ENCODE data around the gene PARVA. TPM values are rescaled to one million over a fixed set of nuclear protein-coding genes. Genes with fewer than 3 reads are reported as not detected.
"Not testable (repeated sequence)": the region's sequence is repeated elsewhere in the genome, so short reads cannot be mapped to it uniquely, and the experiment has no call there.

PARVA gene
- total and polyA plus RNA-seq, 3 experiments from 2014 or later: 0.07 to 0.59 (median 0.18) TPM

DNA sequence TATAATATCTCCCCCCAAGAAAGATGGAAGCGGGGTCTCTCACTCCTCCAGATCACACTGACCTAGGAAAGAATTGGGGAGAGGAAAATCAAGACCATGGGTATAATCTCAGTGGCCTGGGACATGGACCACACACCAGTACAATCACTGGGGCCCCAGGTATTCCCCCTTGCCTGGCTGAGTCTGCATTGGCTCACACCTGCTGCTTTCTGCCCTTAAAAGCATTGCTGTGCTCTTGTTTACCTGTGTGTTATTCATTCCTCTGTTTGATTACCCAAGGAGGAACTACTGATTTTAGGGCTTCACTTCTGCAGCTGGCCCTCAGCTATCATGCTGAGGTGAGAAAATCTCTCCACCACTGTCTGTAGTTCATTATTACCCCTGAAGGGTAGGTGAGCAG lies 14.0 kb upstream of the PARVA start:
- Mint-ChIP-seq H3K27me3 (no peaks in the 10 kb centered on the region), H3K4me1 (peaks cover 67 to 75% (median 74%) of the 10 kb centered on the region in 3 donors), H3K9me3 (peaks cover 5 to 23% (median 13%) of the 10 kb centered on the region in 5 donors), H3K4me3 (peak overlapping the region in 6 of 7 donors; percentile 14 to 65 (median 60)), H3K27ac (peak overlapping the region; percentile 65 to 96 (median 90)), H3K36me3 (peaks cover 3 to 24% (median 5%) of the 10 kb centered on the region in 3 donors)
- H3K27ac ChIP-seq (ENCODE audit: low read depth, low read length): no peak overlapping the region
- no peaks in the 10 kb centered on the region for H3K27me3 ChIP-seq (ENCODE audit: insufficient read depth, low read length, poor library complexity, severe bottlenecking)
- H3K4me1 ChIP-seq (ENCODE audit: insufficient read depth, low read length): peaks cover 49% of the 10 kb centered on the region
- CTCF ChIA-PET: interaction anchor here (1.3 kb wide), 1 partner anchor 32 kb away, joined by 7 read pairs; no protein-coding TSS in a partner anchor
- no peak overlapping the region for H3K4me3 ChIP-seq (ENCODE audit: low read length)
- no peaks in the 10 kb centered on the region for H3K9me3 ChIP-seq (ENCODE audit: low read length)
- POLR2A ChIA-PET: interaction anchor here (1.2 kb wide), 1 partner anchor 14 kb away, joined by 4 read pairs; the partner anchor contains the start of gene PARVA
- H3K36me3 ChIP-seq (ENCODE audit: insufficient read depth, low read length): no peaks in the 10 kb centered on the region
- DNase-seq: no peak

DNA sequence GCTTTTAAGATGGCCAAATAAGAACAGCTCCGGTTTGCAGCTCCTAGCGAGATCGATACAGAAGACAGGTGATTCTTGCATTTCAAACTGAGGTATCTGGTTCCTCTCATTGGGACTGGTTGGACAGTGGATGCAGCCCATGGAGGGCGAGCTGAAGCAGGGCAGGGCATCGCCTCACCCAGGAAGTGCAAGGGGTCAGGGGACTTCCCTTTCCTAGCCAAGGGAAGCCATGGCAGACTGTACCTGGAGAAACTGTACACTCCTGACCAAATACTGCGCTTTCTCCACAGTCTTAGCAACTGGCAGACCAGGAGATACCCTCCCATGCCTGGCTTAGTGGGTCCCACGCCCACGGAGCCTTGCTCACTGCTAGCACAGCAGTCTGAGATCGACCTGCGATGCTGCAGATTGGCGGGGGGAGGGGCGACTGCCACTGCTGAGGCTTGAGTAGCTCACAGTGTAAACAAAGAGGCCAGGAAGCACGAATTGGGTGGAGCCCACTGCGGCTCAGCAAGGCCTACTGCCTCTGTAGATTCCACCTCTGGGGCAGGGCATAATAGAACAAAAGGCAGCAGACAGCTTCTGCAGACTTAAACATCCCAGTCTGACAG lies 11.3 kb upstream of the PARVA start:
- CTCF ChIA-PET: interaction anchor here (1.0 to 2.0 kb wide), 8 partner anchors 9 to 234 kb away, joined by 3 to 14 read pairs (median 6); partner anchors contain the start of gene PARVA
- peak overlapping the region; percentile 28 to 84 (median 61) for H3K4me3 Mint-ChIP-seq
- H3K27ac ChIP-seq (ENCODE audit: low read depth, low read length); H3K36me3 ChIP-seq (ENCODE audit: insufficient read depth, low read length); H3K27me3 ChIP-seq (ENCODE audit: insufficient read depth, low read length, poor library complexity, severe bottlenecking); H3K9me3 ChIP-seq (ENCODE audit: low read length); H3K27me3 Mint-ChIP-seq: not testable (repeated sequence)
- peaks cover 11 to 47% (median 29%) of the 10 kb centered on the region in 5 donors for H3K9me3 Mint-ChIP-seq
- POLR2A ChIA-PET: interaction anchor here (0.6 to 2.3 kb wide), 4 partner anchors 9 to 1508 kb away, joined by 3 to 8 read pairs (median 4); partner anchors contain the start of genes PARVA and ZBED5
- peak overlapping the region; percentile 79 to 93 (median 90) for H3K27ac Mint-ChIP-seq
- H3K4me1 Mint-ChIP-seq: peaks cover 63 to 67% (median 66%) of the 10 kb centered on the region in 3 donors
- Histone ChIP-seq H3K4me1 (ENCODE audit: insufficient read depth, low read length) (peaks cover 49% of the 10 kb centered on the region), H3K4me3 (ENCODE audit: low read length) (peak overlapping the region; percentile 48)
- DNase-seq: peak; percentile 10 to 84 (median 58)
- peaks cover 5 to 46% (median 5%) of the 10 kb centered on the region in 3 donors for H3K36me3 Mint-ChIP-seq

DNA sequence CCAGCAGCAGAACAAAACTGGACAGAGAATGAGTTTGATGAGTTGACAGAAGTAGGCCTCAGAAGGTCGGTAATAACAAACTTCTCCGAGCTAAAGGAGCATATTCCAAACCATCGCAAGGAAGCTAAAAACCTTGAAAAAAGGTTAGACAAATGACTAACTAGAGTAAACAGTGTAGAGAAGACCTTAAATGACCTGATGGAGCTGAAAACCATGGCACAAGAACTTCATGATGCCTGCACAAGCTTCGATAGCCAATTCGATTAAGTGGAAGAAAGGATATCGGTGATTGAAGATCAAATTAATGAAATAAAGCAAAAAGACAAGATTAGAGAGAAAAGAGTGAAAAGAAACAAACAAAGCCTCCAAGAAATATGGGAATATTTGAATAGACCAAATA lies 10.3 kb upstream of the PARVA start:
- peaks cover 5 to 49% (median 5%) of the 10 kb centered on the region in 3 donors for H3K36me3 Mint-ChIP-seq

DNA sequence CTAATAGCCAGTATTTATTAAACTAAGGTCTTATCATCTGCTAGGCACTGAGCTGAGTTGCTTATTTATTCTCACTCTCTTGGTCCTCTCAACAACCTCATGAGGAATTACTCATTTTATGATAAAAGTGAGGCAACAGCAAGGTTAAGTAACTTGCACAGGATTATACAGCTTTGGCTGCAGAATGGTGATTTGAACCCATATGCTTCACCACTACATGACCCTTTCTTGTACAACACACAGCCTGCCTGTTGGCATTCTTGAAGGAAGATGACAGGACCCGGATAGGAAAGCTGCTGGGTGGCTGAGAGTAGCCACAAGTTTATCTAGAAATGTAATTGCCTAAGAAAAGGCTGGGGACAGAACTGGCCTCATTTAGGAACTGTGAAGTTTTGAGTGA lies 5.3 kb upstream of the PARVA start:
- Mint-ChIP-seq H3K27ac (no peak overlapping the region), H3K9me3 (peaks cover 15 to 48% (median 25%) of the 10 kb centered on the region in 5 donors)

More for the DNA sequence above, 10.3 kb upstream of the PARVA start:
- not testable (repeated sequence) for DNase-seq; H3K9me3 ChIP-seq (ENCODE audit: low read length); H3K27me3 Mint-ChIP-seq; H3K36me3 ChIP-seq (ENCODE audit: insufficient read depth, low read length); H3K27me3 ChIP-seq (ENCODE audit: insufficient read depth, low read length, poor library complexity, severe bottlenecking); H3K27ac ChIP-seq (ENCODE audit: low read depth, low read length)
- Histone ChIP-seq H3K4me3 (ENCODE audit: low read length) (peak overlapping the region; percentile 42), H3K4me1 (ENCODE audit: insufficient read depth, low read length) (peaks cover 47% of the 10 kb centered on the region)
- H3K4me3 Mint-ChIP-seq: peak overlapping the region in 3 of 7 donors; percentile 35 to 78 (median 57)
- CTCF ChIA-PET: interaction anchor here (1.0 to 1.9 kb wide), 4 partner anchors 10 to 233 kb away, joined by 3 to 14 read pairs (median 7); partner anchors contain the start of gene PARVA
- POLR2A ChIA-PET: interaction anchor here (1.0 to 2.3 kb wide), 2 partner anchors 10 to 1509 kb away, joined by 3 to 8 read pairs; partner anchors contain the start of genes PARVA and ZBED5
- H3K27ac Mint-ChIP-seq: peak overlapping the region in 7 of 8 donors; percentile 1 to 92 (median 80)
- H3K4me1 Mint-ChIP-seq: peaks cover 53 to 57% (median 56%) of the 10 kb centered on the region in 3 donors
- H3K9me3 Mint-ChIP-seq: peaks cover 11 to 50% (median 32%) of the 10 kb centered on the region in 5 donors

DNA sequence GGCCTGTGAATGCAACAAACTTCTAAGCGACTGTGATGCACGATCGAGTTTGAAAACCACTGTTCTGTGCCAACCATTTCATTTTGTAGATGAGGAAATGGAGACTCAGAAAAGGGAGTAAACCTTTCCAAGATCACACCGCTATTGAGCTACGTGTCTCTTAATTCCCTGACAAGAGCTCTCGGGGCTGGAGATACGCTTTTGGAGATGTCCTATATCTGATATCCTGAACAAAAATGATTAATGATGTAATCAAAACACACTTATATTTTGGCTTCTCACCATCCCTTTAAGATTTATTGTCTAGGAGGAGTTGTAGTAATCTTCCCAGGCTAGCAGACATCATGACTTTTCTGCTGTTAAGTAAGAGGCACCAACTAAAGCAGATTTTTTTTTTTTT lies 1.7 kb upstream of the PARVA start:
- H3K4me3 Mint-ChIP-seq: peak overlapping the region in 2 of 7 donors; percentile 75 to 89
- Histone ChIP-seq H3K9me3 (ENCODE audit: low read length) (no peaks in the 10 kb centered on the region), H3K27ac (ENCODE audit: low read depth, low read length) (no peak overlapping the region), H3K36me3 (ENCODE audit: insufficient read depth, low read length) (no peaks in the 10 kb centered on the region), H3K4me1 (ENCODE audit: insufficient read depth, low read length) (no peaks in the 10 kb centered on the region), H3K4me3 (ENCODE audit: low read length) (no peak overlapping the region), H3K27me3 (ENCODE audit: insufficient read depth, low read length, poor library complexity, severe bottlenecking) (no peaks in the 10 kb centered on the region)
- peaks cover 0 to 10% (median 0%) of the 10 kb centered on the region in 3 donors for H3K36me3 Mint-ChIP-seq
- H3K27ac Mint-ChIP-seq: peak overlapping the region in 1 of 8 donors; percentile 77
- peaks cover 3 to 15% (median 5%) of the 10 kb centered on the region in 5 donors for H3K9me3 Mint-ChIP-seq
- POLR2A ChIA-PET: no interaction called here
- peaks cover 14 to 19% (median 17%) of the 10 kb centered on the region in 3 donors for H3K4me1 Mint-ChIP-seq
- peaks cover 22 to 43% of the 10 kb centered on the region in 2 donors for H3K27me3 Mint-ChIP-seq
- CTCF ChIA-PET: interaction anchor here (0.9 to 1.9 kb wide), 4 partner anchors 9 to 44 kb away, joined by 3 to 14 read pairs (median 6); no protein-coding TSS in a partner anchor
- no peak for DNase-seq

More for the DNA sequence above, 5.3 kb upstream of the PARVA start:
- no peak overlapping the region for H3K4me3 ChIP-seq (ENCODE audit: low read length)
- H3K27me3 ChIP-seq (ENCODE audit: insufficient read depth, low read length, poor library complexity, severe bottlenecking): no peaks in the 10 kb centered on the region
- peaks cover 15 to 18% (median 17%) of the 10 kb centered on the region in 3 donors for H3K4me1 Mint-ChIP-seq
- H3K36me3 Mint-ChIP-seq: peaks cover 2 to 43% (median 3%) of the 10 kb centered on the region in 3 donors
- H3K4me1 ChIP-seq (ENCODE audit: insufficient read depth, low read length): peaks cover under 1% of the 10 kb centered on the region
- peaks cover 17 to 21% of the 10 kb centered on the region in 2 donors for H3K27me3 Mint-ChIP-seq
- ChIA-PET POLR2A (no interaction called here), CTCF (no interaction called here)
- DNase-seq: no peak
- no peaks in the 10 kb centered on the region for H3K9me3 ChIP-seq (ENCODE audit: low read length)
- H3K4me3 Mint-ChIP-seq: no peak overlapping the region
- no peak overlapping the region for H3K27ac ChIP-seq (ENCODE audit: low read depth, low read length)
- H3K36me3 ChIP-seq (ENCODE audit: insufficient read depth, low read length): no peaks in the 10 kb centered on the region

DNA sequence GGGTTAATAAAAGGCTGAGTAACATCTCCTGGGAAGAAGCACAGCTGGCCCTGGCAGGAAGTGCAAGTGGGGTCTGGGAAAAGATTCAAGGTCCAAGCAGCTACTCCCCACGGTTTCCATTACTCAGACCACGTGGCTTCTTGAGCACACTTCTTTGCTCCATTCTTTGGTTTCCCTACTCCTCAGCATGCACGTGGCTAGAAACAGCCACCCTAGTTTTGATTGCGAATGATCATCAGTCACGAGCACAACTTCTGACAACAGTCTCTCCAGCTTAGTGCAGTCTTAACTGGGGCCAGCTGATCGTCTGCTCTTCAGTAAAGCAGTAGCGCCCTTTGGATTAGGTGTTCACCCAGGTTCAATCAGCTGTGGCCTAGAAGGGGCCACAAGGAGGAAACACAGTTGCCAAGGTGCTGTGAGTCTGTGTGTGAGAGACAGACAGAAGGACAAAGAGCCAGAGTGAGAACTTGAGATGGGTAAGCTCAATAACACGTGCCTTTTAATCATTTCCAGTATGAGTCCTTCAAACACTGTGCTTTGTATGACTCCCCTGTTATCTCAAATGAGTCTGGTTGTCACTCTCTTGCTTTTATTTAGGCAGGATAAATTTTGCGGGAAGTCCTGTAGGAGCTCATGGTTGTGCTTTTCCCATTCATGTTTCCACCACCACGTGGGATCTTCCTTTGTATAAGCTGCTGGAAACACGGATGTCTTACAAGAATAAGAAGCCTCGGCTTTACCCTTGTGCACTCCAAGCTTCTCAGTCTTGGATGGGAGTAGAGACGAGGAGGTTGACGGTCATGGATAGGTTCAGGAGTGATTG lies 901 bp upstream of the PARVA start:
- Mint-ChIP-seq H3K27ac (peak overlapping the region; percentile 13 to 93 (median 68)), H3K36me3 (peaks cover 0 to 5% (median 0%) of the 10 kb centered on the region in 3 donors), H3K4me1 (peaks cover 14 to 19% (median 17%) of the 10 kb centered on the region in 3 donors), H3K9me3 (peaks cover 1 to 9% (median 3%) of the 10 kb centered on the region in 5 donors), H3K4me3 (peak overlapping the region; percentile 48 to 90 (median 79)), H3K27me3 (peaks cover 22 to 45% of the 10 kb centered on the region in 2 donors)
- H3K36me3 ChIP-seq (ENCODE audit: insufficient read depth, low read length): no peaks in the 10 kb centered on the region
- no peak overlapping the region for H3K27ac ChIP-seq (ENCODE audit: low read depth, low read length)
- CTCF ChIA-PET: interaction anchor here (0.9 to 1.9 kb wide), 6 partner anchors 10 to 45 kb away, joined by 3 to 14 read pairs (median 4); no protein-coding TSS in a partner anchor
- H3K9me3 ChIP-seq (ENCODE audit: low read length): no peaks in the 10 kb centered on the region
- no peak overlapping the region for H3K4me3 ChIP-seq (ENCODE audit: low read length)
- H3K4me1 ChIP-seq (ENCODE audit: insufficient read depth, low read length): no peaks in the 10 kb centered on the region
- no peak for DNase-seq
- POLR2A ChIA-PET: interaction anchor here (1.1 to 1.8 kb wide), 2 partner anchors 10 to 14 kb away, joined by 4 to 8 read pairs; no protein-coding TSS in a partner anchor
- H3K27me3 ChIP-seq (ENCODE audit: insufficient read depth, low read length, poor library complexity, severe bottlenecking): no peaks in the 10 kb centered on the region

DNA sequence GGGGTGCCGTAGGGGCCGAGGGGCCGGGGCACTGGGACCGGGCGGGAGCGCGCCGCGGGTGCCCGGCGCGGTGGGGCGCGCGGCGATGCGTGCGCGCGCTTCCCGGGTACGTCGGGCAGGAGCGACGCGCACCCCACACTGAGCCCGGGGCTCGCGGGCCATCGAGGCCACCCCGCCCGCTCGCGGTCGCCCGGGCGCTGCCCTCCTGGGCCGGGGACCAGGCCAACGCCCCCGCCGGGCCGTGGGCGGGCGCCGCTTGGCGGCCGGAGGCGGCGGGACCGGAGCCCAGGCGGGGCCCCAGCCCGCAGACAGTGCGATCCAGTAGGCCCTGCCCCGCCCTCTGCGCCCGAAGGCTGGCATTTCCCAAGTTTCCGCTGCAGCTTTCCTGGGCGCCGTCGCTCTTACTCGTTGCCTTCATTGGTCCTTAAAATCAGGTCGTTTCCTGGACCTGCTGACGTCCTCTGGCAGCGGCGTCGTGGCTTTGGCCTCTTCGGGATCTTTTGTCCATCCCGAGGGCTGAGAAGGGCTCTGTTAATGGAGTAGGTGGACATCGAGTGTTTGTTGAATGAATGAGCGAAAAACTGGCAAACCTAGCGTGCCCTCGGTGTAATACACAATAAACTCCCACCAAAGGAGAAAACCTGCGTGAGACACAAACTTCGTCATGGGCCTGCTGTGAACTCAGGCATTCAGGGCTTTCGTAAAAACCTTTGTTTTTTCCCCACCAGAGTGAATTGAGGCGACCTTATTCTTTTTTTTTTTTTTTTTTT lies 638 bp downstream of the PARVA start:
- Histone ChIP-seq H3K4me3 (ENCODE audit: low read length) (peak overlapping the region; percentile 41), H3K9me3 (ENCODE audit: low read length) (no peaks in the 10 kb centered on the region), H3K4me1 (ENCODE audit: insufficient read depth, low read length) (no peaks in the 10 kb centered on the region), H3K27ac (ENCODE audit: low read depth, low read length) (no peak overlapping the region), H3K27me3 (ENCODE audit: insufficient read depth, low read length, poor library complexity, severe bottlenecking) (no peaks in the 10 kb centered on the region), H3K36me3 (ENCODE audit: insufficient read depth, low read length) (no peaks in the 10 kb centered on the region)
- ChIA-PET CTCF (interaction anchor here (1.5 kb wide), 1 partner anchor 20 kb away, joined by 4 read pairs; no protein-coding TSS in a partner anchor), POLR2A (interaction anchor here (1.8 kb wide), 1 partner anchor 12 kb away, joined by 8 read pairs; no protein-coding TSS in a partner anchor)
- Mint-ChIP-seq H3K27ac (peak overlapping the region in 6 of 8 donors; percentile 39 to 89 (median 75)), H3K9me3 (peaks cover 0 to 9% (median 0%) of the 10 kb centered on the region in 5 donors), H3K4me3 (peak overlapping the region; percentile 77 to 88 (median 84)), H3K36me3 (peaks cover 0 to 5% (median 0%) of the 10 kb centered on the region in 3 donors), H3K4me1 (peaks cover 14 to 19% (median 17%) of the 10 kb centered on the region in 3 donors), H3K27me3 (peaks cover 22 to 45% of the 10 kb centered on the region in 2 donors)
- no peak for DNase-seq
